ENCODE data around the gene LAYN. TPM values are rescaled to one million over a fixed set of nuclear protein-coding genes. Genes with fewer than 3 reads are reported as not detected.

Gene LAYN
- total RNA-seq, 1 donor from 2014 or later, result 3.8 TPM

DNA sequence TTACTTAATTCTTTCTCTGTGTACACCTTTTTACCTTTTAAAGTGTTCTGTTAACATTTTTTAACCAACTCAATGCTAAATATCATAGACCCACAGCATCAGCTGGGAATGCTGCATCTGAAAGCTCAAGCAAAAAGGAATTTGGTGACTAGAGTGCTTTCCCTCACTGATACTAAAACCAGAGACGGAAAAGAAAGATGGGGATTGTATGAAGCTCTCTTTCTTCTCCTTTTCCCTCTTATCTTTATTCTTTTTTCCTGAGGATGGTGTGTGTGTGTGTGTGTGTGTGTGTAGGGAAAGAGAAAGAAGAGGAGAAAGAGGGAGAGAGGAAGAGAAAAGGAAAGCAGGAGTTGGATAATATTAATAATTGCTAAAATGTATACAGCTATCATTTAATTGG, 57.6 kb downstream of the LAYN start:
- Mint-ChIP-seq H3K27me3 (ENCODE audit: low read depth) (peaks cover 2% of the 10 kb centered on the region), H3K27ac (ENCODE audit: unreplicated experiment) (no peak overlapping the region), H3K36me3 (ENCODE audit: low read depth) (no peaks in the 10 kb centered on the region), H3K4me3 (no peak overlapping the region), H3K4me1 (peaks cover 15% of the 10 kb centered on the region), H3K9me3 (no peaks in the 10 kb centered on the region)
- TF ChIP-seq, protein P1, sequence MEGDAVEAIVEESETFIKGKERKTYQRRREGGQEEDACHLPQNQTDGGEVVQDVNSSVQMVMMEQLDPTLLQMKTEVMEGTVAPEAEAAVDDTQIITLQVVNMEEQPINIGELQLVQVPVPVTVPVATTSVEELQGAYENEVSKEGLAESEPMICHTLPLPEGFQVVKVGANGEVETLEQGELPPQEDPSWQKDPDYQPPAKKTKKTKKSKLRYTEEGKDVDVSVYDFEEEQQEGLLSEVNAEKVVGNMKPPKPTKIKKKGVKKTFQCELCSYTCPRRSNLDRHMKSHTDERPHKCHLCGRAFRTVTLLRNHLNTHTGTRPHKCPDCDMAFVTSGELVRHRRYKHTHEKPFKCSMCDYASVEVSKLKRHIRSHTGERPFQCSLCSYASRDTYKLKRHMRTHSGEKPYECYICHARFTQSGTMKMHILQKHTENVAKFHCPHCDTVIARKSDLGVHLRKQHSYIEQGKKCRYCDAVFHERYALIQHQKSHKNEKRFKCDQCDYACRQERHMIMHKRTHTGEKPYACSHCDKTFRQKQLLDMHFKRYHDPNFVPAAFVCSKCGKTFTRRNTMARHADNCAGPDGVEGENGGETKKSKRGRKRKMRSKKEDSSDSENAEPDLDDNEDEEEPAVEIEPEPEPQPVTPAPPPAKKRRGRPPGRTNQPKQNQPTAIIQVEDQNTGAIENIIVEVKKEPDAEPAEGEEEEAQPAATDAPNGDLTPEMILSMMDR (conservative IDR thresholded peaks at IDR 0.05), result no peak
- DNase-seq (ENCODE audit: low read depth, low spot score), result no peak

DNA sequence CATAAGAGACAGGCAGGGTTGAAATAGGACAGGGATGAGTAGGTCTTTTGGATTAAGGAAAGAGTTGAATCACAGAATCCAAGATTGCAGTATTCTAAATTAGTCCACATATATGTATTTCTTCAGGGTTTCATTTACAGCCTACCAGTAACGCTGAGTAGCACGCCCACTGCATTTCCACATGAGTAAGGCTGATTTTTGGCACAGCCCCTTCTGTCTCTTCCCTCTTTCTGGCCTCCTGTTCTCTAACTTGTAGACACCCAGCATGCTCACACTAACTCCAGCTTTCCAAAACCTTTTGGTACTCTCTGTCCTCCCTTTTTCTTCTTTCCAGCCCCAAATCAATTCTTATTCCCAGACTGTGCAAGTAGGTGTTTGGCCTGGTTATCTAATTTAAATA, 58.0 kb downstream of the LAYN start:
- DNase-seq (ENCODE audit: low read depth, low spot score), result no peak
- Mint-ChIP-seq H3K27me3 (ENCODE audit: low read depth) (peaks cover 2% of the 10 kb centered on the region), H3K36me3 (ENCODE audit: low read depth) (no peaks in the 10 kb centered on the region), H3K4me1 (peaks cover 19% of the 10 kb centered on the region), H3K27ac (ENCODE audit: unreplicated experiment) (no peak overlapping the region), H3K4me3 (peak overlapping the region; percentile 5), H3K9me3 (no peaks in the 10 kb centered on the region)
- TF ChIP-seq, protein P1 (conservative IDR thresholded peaks at IDR 0.05), result no peak

DNA sequence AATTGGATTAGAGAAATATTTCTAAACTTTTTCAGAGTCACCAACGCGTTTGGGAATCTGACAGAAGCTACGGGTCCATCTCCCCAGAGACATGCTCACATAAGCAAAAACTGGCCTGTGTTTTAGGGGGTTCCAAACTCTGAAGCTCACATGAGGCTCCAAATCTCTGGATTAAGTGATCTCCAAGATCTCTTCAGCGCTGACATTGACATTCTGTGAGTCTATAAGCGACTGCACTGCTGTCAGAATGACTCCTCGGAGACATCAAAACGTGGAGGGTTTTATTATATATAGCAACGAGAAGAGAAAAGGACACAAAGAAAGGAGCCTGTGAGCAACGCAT, 61.1 kb downstream of the LAYN start:
- Mint-ChIP-seq H3K27me3 (ENCODE audit: low read depth) (peaks cover 2% of the 10 kb centered on the region), H3K27ac (ENCODE audit: unreplicated experiment) (peak overlapping the region; percentile 76), H3K4me1 (peaks cover 36% of the 10 kb centered on the region), H3K9me3 (no peaks in the 10 kb centered on the region), H3K36me3 (ENCODE audit: low read depth) (no peaks in the 10 kb centered on the region), H3K4me3 (peak overlapping the region; percentile 89)
- DNase-seq (ENCODE audit: low read depth, low spot score), result no peak
- TF ChIP-seq, protein P1 (conservative IDR thresholded peaks at IDR 0.05), result no peak

DNA sequence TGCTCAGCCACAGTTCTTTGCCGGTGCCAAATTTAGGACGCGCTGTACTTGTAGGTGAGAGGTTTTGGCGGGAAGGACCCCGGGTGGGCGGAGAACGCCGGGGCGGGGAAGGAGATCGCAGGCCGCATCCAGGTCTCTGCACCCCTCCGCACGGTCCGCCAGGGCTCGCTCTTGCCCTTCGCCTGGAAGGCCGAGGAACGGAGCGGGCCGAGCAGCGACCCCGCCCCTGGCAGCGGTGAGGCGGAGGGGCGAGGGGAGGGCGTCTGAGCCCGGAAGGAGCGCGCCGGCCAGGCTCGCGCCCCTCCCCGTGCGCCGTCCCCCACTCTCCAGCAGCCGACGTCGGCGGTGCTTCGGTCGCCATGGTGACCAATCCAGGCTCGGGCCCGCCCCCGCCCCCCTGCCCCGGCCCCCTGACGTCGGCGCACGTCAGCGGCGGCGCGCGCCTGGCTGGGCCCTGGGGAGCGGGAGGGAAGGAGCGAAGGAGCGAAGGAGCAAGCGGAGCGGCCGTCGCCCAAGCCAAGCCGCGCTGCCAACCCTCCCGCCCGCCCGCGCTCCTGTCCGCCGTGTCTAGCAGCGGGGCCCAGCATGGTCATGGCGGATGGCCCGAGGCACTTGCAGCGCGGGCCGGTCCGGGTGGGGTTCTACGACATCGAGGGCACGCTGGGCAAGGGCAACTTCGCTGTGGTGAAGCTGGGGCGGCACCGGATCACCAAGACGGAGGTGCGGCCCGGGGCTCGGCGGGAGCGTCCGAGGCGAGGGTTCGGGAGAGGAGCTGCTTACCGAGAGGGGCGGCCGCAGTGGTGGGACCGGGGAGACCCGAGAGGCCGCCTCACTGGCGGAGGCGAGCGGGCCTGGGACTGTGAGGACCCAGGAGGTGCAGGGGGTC, 61.7 kb downstream of the LAYN start, which contains the start of gene SIK2:
Gene SIK2 (plus strand): TSS at position 471 of the 886 bp plus-strand sequence. CDS start 115 bp downstream, at position 586.
- Mint-ChIP-seq H3K27ac (ENCODE audit: unreplicated experiment) (peak within 1 kb of the TSS; percentile 97), H3K9me3 (no peaks in the 10 kb centered on the region), H3K36me3 (ENCODE audit: low read depth) (no peaks in the 10 kb centered on the region), H3K4me1 (peaks cover 36% of the 10 kb centered on the region), H3K4me3 (peak within 1 kb of the TSS; percentile 98), H3K27me3 (ENCODE audit: low read depth) (peaks cover 2% of the 10 kb centered on the region)
- peak; percentile 90 for DNase-seq (ENCODE audit: low read depth, low spot score)
- TF ChIP-seq, protein P1 (conservative IDR thresholded peaks at IDR 0.05), result peak; percentile 88

DNA sequence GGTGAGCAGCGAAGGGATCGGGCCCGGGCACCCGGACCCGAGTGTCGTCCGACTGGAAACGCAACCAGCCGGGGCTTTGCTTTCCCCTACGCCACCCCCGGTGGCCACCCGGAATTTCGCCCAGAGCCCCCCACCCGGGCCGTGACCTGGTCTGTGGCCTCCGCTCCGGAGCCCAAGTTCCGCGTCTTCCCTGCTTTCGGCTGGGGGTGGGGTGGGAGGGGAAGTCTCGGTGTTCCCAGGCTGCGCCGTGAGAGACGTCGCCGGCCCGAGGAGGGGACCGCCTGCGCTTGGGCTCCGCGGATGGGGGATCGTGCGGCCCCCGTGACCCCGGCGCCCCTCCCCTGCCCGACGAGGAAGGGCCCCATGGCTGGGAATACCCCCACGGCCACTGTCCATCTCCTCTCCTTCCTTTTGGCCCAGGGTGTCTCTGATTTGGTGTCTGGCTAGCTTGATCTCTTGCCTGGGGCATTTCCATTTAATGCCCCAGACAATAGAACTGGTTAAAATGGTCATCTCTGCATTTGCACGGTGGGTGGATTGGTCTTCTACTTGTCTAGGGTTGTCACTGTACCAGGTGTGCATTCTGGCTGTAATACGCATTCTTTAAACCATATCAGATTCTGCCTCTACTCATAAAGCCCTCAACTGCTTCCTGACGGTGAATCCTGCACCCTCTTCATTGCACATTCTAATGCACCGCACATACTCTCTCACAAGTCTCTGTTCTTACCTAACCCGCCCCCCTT, 62.5 kb downstream of the LAYN start:
- peak overlapping the region; percentile 97 for H3K27ac Mint-ChIP-seq (ENCODE audit: unreplicated experiment)

More for the DNA sequence above, 62.5 kb downstream of the LAYN start:
- Mint-ChIP-seq H3K4me1 (peaks cover 32% of the 10 kb centered on the region), H3K9me3 (no peaks in the 10 kb centered on the region), H3K36me3 (ENCODE audit: low read depth) (no peaks in the 10 kb centered on the region), H3K4me3 (peak overlapping the region; percentile 98), H3K27me3 (ENCODE audit: low read depth) (peaks cover 2% of the 10 kb centered on the region)
- TF ChIP-seq, protein P1 (conservative IDR thresholded peaks at IDR 0.05), result no peak
- peak; percentile 40 for DNase-seq (ENCODE audit: low read depth, low spot score)
